ENCODE results near the gene MED25.

- TF ChIP-seq CTCF (IDR thresholded peaks at IDR 0.05; ENCODE audit: insufficient read depth, low read depth, low read length) (no peak), EZH2 (IDR thresholded peaks at IDR 0.05; ENCODE audit: insufficient read depth, low read length) (no peak)
Measured at GRCh38 chr19:49774969-49775368, 43.1 kb upstream of the MED25 start.
